Body of pancreas (tissue), 4 donors: ENCODE data around the gene SPPL2A.

Source experiments
- CTCF ChIP-seq, 7 experiments: fragments of 450-650 bp in 4 of 7; fragments of 200-600 bp in 3 of 7; sonication (generic) in 3 of 7; IDR thresholded peaks; one replicate each; pipeline ENCODE4 v1.5.1; 2016 to 2019; ENCODE audit warnings: antibody characterized with exemption in 7 of 7
- POLR2A ChIP-seq, 3 donors: fragments of 450-650 bp; IDR thresholded peaks; one replicate each; pipeline ENCODE4 v1.6.1; 2016; ENCODE audit warnings: antibody characterized with exemption in 3 of 3, mild to moderate bottlenecking in 2 of 3

GRCh38 chr15:50652671-50653070 is 112.8 kb downstream of the SPPL2A start:
- TF ChIP-seq CTCF (IDR thresholded peaks at IDR 0.05) (no peak), POLR2A (IDR thresholded peaks at IDR 0.05) (no peak)
